Spleen (tissue), 7 donors: Measurements from ENCODE around the gene RSL1D1.

ENCODE experiments used
- POLR2AphosphoS5 ChIP-seq, 3 donors: sonication (generic); formaldehyde crosslinking; IDR thresholded peaks; one replicate each; pipeline ENCODE4 v1.5.1; 2017; ENCODE audit warnings: antibody characterized with exemption in 3 of 3
- TF ChIP-seq, protein P1 (sequence below), 11 experiments: fragments of 200-600 bp in 7 of 11; fragments of 450-650 bp in 4 of 11; sonication (generic) in 4 of 11; IDR thresholded peaks in 8 of 11; conservative IDR thresholded peaks in 3 of 11; 1 replicate in 7 of 11; 2 replicates in 4 of 11; pipeline versions ENCODE4 v1.4.0 to v1.8.0; 2016 to 2021; ENCODE audit warnings: antibody characterized with exemption in 11 of 11, inconsistent platforms in 4 of 11, mild to moderate bottlenecking in 1 of 11
- donor health status: DM: no; HTN: no; CAD: no; lungs with moderate emphysema.
- donor health status: DM: no; HTN: no; CAD: no.
- donor health status: DM: no; HTN: no; CAD: no.

DNA sequence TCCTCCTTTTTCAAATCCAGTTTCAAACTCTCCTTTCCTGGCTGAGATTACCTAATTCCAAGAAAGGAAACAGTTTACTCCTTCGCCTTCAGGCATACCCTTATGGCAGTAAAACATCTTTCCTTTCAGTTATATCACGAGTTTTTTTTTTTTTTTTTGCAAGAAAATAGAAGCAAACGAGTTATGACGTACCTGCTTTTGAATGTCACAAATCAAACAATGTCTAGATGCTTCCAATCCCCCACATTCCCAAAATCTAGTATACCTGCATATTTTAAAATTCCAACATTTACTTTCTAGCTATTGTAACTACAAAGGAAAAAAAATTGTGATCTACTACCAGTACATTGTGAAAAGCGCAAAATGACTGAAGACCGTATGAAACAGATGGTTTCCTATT, 35.5 kb upstream of the RSL1D1 start:
- TF ChIP-seq POLR2AphosphoS5 (IDR thresholded peaks at IDR 0.05) = no peak
- TF ChIP-seq, protein P1, sequence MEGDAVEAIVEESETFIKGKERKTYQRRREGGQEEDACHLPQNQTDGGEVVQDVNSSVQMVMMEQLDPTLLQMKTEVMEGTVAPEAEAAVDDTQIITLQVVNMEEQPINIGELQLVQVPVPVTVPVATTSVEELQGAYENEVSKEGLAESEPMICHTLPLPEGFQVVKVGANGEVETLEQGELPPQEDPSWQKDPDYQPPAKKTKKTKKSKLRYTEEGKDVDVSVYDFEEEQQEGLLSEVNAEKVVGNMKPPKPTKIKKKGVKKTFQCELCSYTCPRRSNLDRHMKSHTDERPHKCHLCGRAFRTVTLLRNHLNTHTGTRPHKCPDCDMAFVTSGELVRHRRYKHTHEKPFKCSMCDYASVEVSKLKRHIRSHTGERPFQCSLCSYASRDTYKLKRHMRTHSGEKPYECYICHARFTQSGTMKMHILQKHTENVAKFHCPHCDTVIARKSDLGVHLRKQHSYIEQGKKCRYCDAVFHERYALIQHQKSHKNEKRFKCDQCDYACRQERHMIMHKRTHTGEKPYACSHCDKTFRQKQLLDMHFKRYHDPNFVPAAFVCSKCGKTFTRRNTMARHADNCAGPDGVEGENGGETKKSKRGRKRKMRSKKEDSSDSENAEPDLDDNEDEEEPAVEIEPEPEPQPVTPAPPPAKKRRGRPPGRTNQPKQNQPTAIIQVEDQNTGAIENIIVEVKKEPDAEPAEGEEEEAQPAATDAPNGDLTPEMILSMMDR (IDR thresholded peaks at IDR 0.05 in 8 of 11, conservative IDR thresholded peaks at IDR 0.05 in 3 of 11) = no peak
